ENCODE data around the gene TP73.

Gene TP73

DNA sequence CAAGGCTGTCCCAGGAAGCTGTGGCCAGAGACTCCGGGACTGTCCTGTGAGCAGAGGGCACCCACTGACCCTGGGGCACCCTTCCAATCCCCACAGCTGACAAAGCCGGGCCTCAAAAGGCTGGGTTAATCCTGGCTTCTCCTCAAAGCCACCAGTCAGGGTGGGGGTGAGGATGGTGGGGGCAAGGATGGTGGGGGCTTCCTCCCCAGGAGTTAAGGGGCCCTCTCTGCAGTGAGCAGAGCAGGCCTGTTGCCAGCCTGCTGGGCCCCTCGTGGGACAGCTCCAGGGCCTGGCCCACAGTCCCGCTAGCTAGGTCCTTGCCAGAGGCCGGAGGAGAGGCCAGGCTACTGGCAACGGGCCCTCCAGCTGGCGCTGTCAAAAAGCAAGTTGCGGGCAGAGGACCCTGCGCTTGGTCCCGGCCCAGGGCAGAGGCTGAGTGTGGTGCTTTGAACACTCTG is 62.0 kb downstream of the TP73 start:
- TF ChIP-seq, protein P1, sequence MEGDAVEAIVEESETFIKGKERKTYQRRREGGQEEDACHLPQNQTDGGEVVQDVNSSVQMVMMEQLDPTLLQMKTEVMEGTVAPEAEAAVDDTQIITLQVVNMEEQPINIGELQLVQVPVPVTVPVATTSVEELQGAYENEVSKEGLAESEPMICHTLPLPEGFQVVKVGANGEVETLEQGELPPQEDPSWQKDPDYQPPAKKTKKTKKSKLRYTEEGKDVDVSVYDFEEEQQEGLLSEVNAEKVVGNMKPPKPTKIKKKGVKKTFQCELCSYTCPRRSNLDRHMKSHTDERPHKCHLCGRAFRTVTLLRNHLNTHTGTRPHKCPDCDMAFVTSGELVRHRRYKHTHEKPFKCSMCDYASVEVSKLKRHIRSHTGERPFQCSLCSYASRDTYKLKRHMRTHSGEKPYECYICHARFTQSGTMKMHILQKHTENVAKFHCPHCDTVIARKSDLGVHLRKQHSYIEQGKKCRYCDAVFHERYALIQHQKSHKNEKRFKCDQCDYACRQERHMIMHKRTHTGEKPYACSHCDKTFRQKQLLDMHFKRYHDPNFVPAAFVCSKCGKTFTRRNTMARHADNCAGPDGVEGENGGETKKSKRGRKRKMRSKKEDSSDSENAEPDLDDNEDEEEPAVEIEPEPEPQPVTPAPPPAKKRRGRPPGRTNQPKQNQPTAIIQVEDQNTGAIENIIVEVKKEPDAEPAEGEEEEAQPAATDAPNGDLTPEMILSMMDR (IDR thresholded peaks at IDR 0.05; ENCODE audit: low read depth, low read length, missing control alignments), result no peak
- DNase-seq (ENCODE audit: low read depth), result no peak
- no peak overlapping the region for H3K4me3 ChIP-seq (ENCODE audit: low read depth, low read length)

DNA sequence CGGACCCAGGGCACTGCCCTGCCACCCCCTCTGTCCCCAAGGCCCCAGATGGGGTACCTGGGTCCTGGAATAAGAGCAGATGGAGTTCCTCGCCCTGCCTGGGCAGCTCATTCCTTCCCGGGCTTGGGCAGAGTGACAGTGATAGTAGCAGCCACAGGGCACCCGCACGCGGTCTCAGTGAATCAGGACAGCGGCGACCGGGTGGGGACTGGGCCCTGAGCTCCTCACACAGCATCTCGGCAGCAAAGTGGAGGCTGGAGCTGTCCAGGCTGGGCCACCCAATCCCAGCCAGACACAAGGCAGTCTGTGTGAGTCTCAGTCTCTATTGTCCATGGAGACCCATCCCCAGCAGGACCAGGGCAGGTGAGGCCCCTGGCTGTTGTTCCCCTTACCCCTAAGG is 62.5 kb downstream of the TP73 start:
- no peak overlapping the region for H3K4me3 ChIP-seq (ENCODE audit: low read depth, low read length)
- no peak for DNase-seq (ENCODE audit: low read depth)
- TF ChIP-seq, protein P1 (IDR thresholded peaks at IDR 0.05; ENCODE audit: low read depth, low read length, missing control alignments), result no peak

DNA sequence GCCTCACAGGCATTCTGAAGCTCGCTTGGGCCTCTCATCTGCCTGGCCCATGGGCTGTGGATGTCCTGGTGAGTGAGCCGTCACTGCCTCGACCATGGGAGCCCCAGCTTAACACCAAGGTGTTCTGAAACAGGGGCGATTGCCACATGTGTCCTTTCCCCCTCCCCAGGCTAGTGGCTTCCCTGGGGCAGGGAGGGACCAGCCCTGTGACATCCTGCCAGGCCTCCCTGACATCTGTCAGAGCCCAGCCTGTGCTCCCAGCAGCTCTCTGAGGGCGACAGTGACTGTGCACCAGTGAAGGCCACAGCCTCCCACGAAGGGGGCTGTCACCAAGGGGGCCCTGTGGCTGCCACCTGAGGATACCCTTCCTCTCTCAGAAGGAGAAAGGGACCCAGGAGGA is 64.0 kb downstream of the TP73 start:
- no peak for DNase-seq (ENCODE audit: low read depth)
- TF ChIP-seq, protein P1 (IDR thresholded peaks at IDR 0.05; ENCODE audit: low read depth, low read length, missing control alignments), result no peak
- no peak overlapping the region for H3K4me3 ChIP-seq (ENCODE audit: low read depth, low read length)

DNA sequence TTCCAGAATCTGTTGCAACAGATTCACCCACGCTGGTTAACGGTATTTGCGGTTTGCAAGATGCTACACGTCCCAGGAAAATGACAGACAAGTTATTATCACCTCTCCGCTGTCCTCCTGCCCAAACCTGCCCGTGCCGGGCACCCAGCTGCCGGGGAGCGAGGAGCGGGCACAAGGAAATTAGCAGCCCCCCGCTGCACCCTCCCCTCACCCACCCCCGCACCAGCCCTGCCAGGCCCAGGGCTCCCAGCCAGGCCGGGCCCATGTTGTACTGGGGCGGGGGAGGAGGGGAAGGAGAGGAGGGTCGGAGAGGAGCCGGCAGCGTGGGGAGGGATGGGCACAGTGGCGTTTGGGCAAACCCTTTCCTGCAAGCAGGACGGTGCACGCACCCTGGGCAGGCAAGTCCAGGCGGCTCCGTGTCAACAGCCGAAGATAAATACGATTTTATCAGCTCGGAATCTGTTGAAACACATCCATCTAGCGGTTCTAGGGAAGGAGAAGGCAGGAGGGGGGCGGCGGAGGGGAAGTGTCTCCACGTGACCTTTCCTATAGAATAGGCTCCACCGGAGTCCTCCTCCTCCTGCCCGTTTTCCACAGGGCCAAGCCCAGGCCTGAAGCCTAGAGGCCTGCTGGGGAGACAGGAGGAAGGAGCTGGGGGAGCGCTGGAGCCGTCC is 64.9 kb downstream of the TP73 start:
- TF ChIP-seq, protein P1 (IDR thresholded peaks at IDR 0.05; ENCODE audit: low read depth, low read length, missing control alignments), result no peak
- no peak for DNase-seq (ENCODE audit: low read depth)
- H3K4me3 ChIP-seq (ENCODE audit: low read depth, low read length), result no peak overlapping the region

DNA sequence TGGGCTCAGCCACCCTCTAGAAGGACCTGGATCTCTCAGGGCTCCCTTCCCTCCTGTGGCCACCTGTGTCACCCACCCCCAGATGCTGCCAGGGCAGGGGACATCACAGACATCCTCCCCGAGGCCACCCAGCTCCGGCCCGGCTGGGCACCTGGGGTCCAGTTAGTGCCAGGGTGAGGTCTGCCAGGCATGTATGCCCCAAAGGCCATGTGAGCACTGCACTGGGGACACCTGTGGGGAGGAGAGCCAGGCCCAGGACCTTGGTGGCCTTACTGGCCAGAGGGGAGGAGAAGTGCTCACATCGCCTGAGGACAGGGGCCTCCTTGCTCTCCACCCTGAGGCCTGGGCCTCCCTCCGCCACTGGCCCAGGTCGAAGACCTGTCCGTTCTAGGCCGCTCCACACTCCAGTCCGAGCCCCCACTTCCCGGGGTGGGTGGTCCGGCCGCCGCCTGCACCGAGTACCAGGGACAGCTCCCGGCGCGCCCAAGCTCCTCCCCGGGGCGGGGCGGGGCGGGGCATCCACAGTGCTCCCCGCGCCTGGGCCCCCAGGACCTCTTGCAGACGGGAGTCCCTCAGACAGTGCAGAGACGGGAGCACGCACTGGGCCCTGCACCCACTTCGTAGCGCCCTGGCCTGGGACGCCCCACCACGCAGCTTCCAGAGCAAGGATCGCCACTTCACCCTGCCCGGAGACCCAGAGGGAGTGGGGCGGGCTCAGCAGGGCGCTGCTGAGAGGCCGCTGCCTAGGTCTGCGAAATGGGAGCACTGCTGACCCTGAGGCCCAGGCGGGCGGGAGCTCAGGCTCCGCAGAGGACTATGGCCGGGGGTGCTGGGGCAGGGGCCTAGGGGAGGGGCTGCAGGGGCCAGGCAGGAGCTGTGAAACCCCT is 65.6 kb downstream of the TP73 start:
- no peak overlapping the region for H3K4me3 ChIP-seq (ENCODE audit: low read depth, low read length)
- no peak for DNase-seq (ENCODE audit: low read depth)
- TF ChIP-seq, protein P1 (IDR thresholded peaks at IDR 0.05; ENCODE audit: low read depth, low read length, missing control alignments), result no peak

DNA sequence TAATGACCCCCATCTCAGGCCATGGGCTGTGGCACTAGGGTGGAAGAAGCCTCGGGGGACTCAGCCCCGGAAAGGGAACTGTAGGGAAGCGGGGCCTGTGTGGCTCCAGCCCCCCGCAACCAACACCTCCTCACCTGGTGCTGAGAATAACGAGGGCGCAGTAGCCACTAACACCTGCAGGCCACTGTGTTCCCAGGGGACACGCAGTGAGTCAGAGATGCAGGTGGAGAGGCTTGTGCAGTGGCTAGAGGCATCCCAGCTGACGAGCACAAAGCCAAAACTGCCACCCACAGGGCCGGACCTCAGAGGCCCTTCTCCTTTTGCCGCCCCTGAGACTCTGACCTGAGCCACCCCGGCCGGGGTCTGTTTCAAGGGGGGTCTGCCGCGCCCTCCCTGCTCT is 66.4 kb downstream of the TP73 start:
- TF ChIP-seq, protein P1 (IDR thresholded peaks at IDR 0.05; ENCODE audit: low read depth, low read length, missing control alignments), result no peak
- no peak for DNase-seq (ENCODE audit: low read depth)
- no peak overlapping the region for H3K4me3 ChIP-seq (ENCODE audit: low read depth, low read length)

All from GM12864 (cell line).